Spinal cord (tissue), 10 donors: ENCODE results near the gene ARL15. TPM values are rescaled to one million over a fixed set of nuclear protein-coding genes. Genes with fewer than 3 reads are reported as not detected.
A peak's percentile ranks its signal among the peaks of the same experiment; 100 is the strongest.

Experiments used
- DNase-seq, 6 donors: peaks; one replicate each; pipeline versions ENCODE4 v3.0.0 to v3.0.0-alpha.2; 2013 to 2015; ENCODE audit warnings: low spot score in 6 of 6, low read depth in 4 of 6
- H3K27ac ChIP-seq: one replicate; pipeline ENCODE4 v1.5.1; 2013; ENCODE audit warnings: low read depth, low read length, control low read depth
- H3K27me3 ChIP-seq: one replicate; pipeline ENCODE4 v1.6.1; 2013; ENCODE audit warnings: low read length; ENCODE audit not compliant: control insufficient read depth, insufficient read depth
- H3K36me3 ChIP-seq: one replicate; pipeline ENCODE4 v1.6.1; 2013; ENCODE audit warnings: low read length; ENCODE audit not compliant: control insufficient read depth, insufficient read depth
- H3K4me1 ChIP-seq: one replicate; pipeline ENCODE4 v1.6.1; 2013; ENCODE audit warnings: low read length; ENCODE audit not compliant: control insufficient read depth, insufficient read depth
- H3K4me3 ChIP-seq: one replicate; pipeline ENCODE4 v1.5.1; 2013; ENCODE audit warnings: low read depth, low read length, control low read depth
- H3K9me3 ChIP-seq: one replicate; pipeline ENCODE4 v1.6.1; 2013; ENCODE audit warnings: low read length; ENCODE audit not compliant: control insufficient read depth, insufficient read depth
- WGBS: methylation state at CpG from one replicate; pipeline ENCODE4 v1.1.5; 2013; ENCODE audit warnings: missing lambda C conversion rate; ENCODE audit not compliant: insufficient coverage; 5-methylcytosine and 5-hydroxymethylcytosine counted together
- polyA plus RNA-seq, 2 donors: library from polyadenylated mRNA; unstranded; fragments of 120-200 nt; gene quantifications; one replicate each; pipeline ENCODE4 v1.2.1, GENCODE V29; 2013; ENCODE audit not compliant: insufficient read length in 2 of 2
- total RNA-seq, 2 donors: library from RNA; depleted of rRNA in 1 of 2; stranded (reverse); fragments of 120-200 nt in 1 of 2; fragments of >200 nt in 1 of 2; gene quantifications; one replicate each; pipeline versions ENCODE4 v1.2.3 to v1.2.4, GENCODE V29; 2013 to 2014
- donor health status: healthy.

The ARL15 gene
- total and polyA plus RNA-seq, 4 donors = 24.7 to 67.6 (median 36.4) TPM

DNA sequence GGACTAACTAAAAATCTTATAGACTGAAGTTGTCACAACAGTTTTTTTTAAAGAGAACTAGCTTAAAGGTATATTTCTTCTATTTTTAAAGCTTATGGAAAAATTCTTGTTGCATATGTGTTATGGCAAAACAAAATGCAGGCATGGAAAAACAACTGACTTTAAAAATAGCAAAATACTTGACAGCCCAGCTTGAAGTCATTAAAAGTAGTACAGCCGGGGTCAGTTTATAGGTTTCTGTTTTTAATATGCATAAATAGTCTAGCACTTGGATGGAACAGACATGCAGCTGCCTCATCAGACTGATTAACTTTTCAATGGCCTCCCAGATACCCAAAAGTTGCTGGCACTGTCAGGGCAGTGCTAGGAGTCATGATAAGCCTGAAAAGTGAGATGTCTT is 22.3 kb upstream of the ARL15 start:
- H3K9me3 ChIP-seq = peaks cover 2% of the 10 kb centered on the region
- 86% methylated on average over 1 of the region's 1 CpG for WGBS
- H3K4me1 ChIP-seq = no peaks in the 10 kb centered on the region
- H3K36me3 ChIP-seq = no peaks in the 10 kb centered on the region
- H3K27ac ChIP-seq = no peak overlapping the region
- DNase-seq = no peak
- no peaks in the 10 kb centered on the region for H3K27me3 ChIP-seq
- no peak overlapping the region for H3K4me3 ChIP-seq

DNA sequence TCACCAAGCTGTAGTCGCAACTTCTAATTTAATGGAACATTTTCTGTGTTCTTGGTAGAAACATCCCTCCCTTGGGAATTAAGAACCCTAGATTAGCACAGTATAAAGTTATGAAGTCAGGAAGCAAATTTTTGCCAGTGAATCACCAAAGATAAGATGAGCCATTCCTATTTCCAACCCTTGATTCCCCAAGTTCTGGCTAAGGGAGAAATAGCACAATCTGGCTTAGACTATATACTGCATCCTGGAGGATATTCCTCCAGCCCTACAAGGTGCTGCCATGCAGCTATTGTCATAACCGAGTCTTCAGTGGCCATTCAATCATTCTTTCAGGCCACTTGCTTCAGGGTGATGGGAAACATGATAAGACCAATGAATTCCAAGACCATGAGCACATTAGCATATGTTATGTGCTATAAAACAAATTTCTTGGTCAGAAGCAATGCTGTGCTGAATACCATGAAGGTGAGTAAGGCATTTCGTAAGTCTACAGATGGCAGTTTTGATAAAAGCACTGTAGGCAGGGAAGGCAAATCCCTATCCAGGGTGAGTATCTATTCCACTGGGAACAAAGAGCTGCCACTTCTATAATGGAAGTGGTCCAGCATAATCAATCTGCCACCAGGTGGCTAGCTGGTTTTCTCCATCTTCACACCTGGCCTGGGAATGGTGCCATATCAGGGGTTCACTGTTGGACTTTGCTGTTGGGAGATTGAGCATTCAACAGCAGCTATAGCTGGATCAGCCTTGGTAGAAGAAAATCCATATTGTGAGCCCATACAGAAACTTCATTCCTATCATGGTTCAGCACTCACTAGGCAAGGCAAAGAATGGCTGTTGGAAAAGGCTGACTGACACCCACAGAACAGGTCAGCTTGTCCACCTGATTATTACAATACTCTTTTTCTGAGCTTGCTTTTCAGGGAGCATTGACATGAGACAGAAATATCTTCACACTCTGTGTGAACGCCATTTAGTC is 19.6 kb upstream of the ARL15 start:
- H3K36me3 ChIP-seq = no peaks in the 10 kb centered on the region
- 94% methylated on average over 3 of the region's 4 CpGs for WGBS

DNA sequence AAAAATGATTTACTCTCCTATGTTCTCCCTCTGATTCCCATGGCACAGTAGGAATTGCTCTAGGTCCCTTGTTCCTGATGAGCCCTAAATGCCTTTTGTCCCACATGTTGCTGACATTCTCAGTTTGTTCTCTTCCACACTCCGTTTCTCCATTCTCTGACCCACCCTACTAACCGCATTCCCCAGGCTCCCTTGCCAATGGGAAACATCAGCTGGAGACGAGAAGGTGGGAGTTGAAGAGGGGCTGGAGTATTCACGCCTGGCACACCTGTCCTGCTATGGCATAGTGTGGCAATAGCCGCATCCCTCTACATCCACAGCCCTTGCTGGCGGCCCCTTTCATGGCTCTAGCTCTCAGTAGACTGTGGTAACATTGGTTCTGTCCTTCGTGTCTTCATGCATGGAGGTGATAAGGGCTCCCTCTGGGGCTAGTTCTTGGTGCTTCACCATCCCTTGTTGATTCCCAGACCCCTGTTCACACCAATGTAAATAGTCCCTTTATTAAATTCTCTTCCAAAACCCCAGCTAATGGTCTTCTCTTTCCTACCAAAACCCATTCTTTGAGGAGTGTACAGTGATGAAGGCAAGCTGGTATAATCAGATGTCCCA is 16.4 kb upstream of the ARL15 start:
- no peak for DNase-seq
- Histone ChIP-seq H3K9me3 (no peaks in the 10 kb centered on the region), H3K27me3 (no peaks in the 10 kb centered on the region), H3K4me1 (no peaks in the 10 kb centered on the region), H3K4me3 (no peak overlapping the region), H3K36me3 (no peaks in the 10 kb centered on the region), H3K27ac (no peak overlapping the region)
- 90% methylated on average over 4 of the region's 7 CpGs for WGBS

More for the DNA sequence above, 19.6 kb upstream of the ARL15 start:
- H3K27ac ChIP-seq = no peak overlapping the region
- no peaks in the 10 kb centered on the region for H3K4me1 ChIP-seq
- no peak overlapping the region for H3K4me3 ChIP-seq
- DNase-seq = no peak
- H3K9me3 ChIP-seq = no peaks in the 10 kb centered on the region
- H3K27me3 ChIP-seq = no peaks in the 10 kb centered on the region

- H3K9me3 ChIP-seq = no peaks in the 10 kb centered on the region
- H3K27me3 ChIP-seq = no peaks in the 10 kb centered on the region
- no peak overlapping the region for H3K4me3 ChIP-seq
- no peak overlapping the region for H3K27ac ChIP-seq
- DNase-seq = no peak
- 63% methylated on average over 3 of the region's 5 CpGs for WGBS
- H3K4me1 ChIP-seq = no peaks in the 10 kb centered on the region
- H3K36me3 ChIP-seq = no peaks in the 10 kb centered on the region
These were observed 15.4 kb upstream of the ARL15 start for GRCh38 chr5:54325610-54326311.

GRCh38 chr5:54325272-54325609 is 14.9 kb upstream of the ARL15 start:
- Histone ChIP-seq H3K4me3 (no peak overlapping the region), H3K27ac (no peak overlapping the region), H3K27me3 (no peaks in the 10 kb centered on the region), H3K36me3 (no peaks in the 10 kb centered on the region), H3K9me3 (no peaks in the 10 kb centered on the region), H3K4me1 (no peaks in the 10 kb centered on the region)
- DNase-seq = no peak
- 80% methylated on average over 1 of the region's 1 CpG for WGBS

DNA sequence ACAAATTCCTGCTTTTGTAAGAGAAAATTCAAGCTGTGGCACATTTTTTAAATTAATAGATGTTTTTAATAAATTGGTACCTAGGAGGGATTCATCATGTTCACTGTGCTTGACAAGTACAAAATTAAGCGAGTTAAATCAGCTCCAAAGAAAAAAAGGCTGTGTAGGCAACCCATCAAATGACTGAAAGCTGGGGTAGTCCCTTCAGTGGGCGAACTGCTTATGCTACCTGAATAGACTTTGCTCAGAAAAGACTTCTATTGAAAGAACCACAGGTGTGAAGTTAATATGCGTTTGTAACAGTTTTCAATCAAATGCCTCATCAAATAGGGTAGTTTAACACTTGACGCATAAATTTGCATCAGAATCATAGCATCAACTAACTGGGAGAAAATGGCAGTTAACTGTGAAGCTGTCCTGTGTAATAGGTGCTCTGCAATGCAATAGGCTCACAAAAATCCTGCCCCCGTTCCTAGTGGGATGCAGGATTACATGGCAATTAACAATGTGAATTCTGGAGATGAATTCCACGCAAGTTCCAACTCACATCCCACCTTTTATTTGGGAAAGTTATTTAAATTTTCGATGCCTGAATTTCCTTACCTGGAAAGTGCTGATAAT is 14.4 kb upstream of the ARL15 start:
- 40% methylated on average over 1 of the region's 7 CpGs for WGBS
- no peaks in the 10 kb centered on the region for H3K36me3 ChIP-seq

GRCh38 chr5:54323495-54323894 is 13.1 kb upstream of the ARL15 start:
- DNase-seq = peak in 1 of 6 donors; percentile 33
- Histone ChIP-seq H3K4me1 (no peaks in the 10 kb centered on the region), H3K27ac (no peak overlapping the region), H3K4me3 (no peak overlapping the region), H3K36me3 (no peaks in the 10 kb centered on the region), H3K27me3 (no peaks in the 10 kb centered on the region), H3K9me3 (no peaks in the 10 kb centered on the region)
- no CpG with 5 or more reads among the region's 2 CpGs for WGBS

More for the DNA sequence above, 14.4 kb upstream of the ARL15 start:
- DNase-seq = no peak
- H3K27ac ChIP-seq = no peak overlapping the region
- no peak overlapping the region for H3K4me3 ChIP-seq
- no peaks in the 10 kb centered on the region for H3K9me3 ChIP-seq
- H3K27me3 ChIP-seq = no peaks in the 10 kb centered on the region
- no peaks in the 10 kb centered on the region for H3K4me1 ChIP-seq

GRCh38 chr5:54320256-54320655 is 9.9 kb upstream of the ARL15 start:
- Histone ChIP-seq H3K4me1 (no peaks in the 10 kb centered on the region), H3K27me3 (no peaks in the 10 kb centered on the region), H3K36me3 (no peaks in the 10 kb centered on the region), H3K4me3 (no peak overlapping the region), H3K9me3 (no peaks in the 10 kb centered on the region), H3K27ac (no peak overlapping the region)
- no CpG with 5 or more reads among the region's 1 CpG for WGBS
- no peak for DNase-seq

- Histone ChIP-seq H3K4me3 (no peak overlapping the region), H3K27ac (no peak overlapping the region), H3K9me3 (no peaks in the 10 kb centered on the region), H3K4me1 (no peaks in the 10 kb centered on the region), H3K27me3 (no peaks in the 10 kb centered on the region), H3K36me3 (no peaks in the 10 kb centered on the region)
- no peak for DNase-seq
- WGBS = 93% methylated on average over 2 of the region's 5 CpGs
These were observed 7.3 kb upstream of the ARL15 start for GRCh38 chr5:54317511-54318260.
